ENCODE results near the gene PEPD.

PEPD gene

GRCh38 chr19:33396701-33397535, 124.7 kb downstream of the PEPD start:
- no peaks in the 10 kb centered on the region for H3K36me3 Mint-ChIP-seq
- DNase-seq (ENCODE audit: low spot score in 2 of 2) (no peak), ATAC-seq (ENCODE audit: low read depth) (no peak)
- H3K27ac Mint-ChIP-seq: no peak overlapping the region
- H3K27me3 Mint-ChIP-seq: no peaks in the 10 kb centered on the region
- H3K9me3 Mint-ChIP-seq: no peaks in the 10 kb centered on the region
- H3K4me3 Mint-ChIP-seq: no peak overlapping the region
- H3K4me1 Mint-ChIP-seq: no peaks in the 10 kb centered on the region

DNA sequence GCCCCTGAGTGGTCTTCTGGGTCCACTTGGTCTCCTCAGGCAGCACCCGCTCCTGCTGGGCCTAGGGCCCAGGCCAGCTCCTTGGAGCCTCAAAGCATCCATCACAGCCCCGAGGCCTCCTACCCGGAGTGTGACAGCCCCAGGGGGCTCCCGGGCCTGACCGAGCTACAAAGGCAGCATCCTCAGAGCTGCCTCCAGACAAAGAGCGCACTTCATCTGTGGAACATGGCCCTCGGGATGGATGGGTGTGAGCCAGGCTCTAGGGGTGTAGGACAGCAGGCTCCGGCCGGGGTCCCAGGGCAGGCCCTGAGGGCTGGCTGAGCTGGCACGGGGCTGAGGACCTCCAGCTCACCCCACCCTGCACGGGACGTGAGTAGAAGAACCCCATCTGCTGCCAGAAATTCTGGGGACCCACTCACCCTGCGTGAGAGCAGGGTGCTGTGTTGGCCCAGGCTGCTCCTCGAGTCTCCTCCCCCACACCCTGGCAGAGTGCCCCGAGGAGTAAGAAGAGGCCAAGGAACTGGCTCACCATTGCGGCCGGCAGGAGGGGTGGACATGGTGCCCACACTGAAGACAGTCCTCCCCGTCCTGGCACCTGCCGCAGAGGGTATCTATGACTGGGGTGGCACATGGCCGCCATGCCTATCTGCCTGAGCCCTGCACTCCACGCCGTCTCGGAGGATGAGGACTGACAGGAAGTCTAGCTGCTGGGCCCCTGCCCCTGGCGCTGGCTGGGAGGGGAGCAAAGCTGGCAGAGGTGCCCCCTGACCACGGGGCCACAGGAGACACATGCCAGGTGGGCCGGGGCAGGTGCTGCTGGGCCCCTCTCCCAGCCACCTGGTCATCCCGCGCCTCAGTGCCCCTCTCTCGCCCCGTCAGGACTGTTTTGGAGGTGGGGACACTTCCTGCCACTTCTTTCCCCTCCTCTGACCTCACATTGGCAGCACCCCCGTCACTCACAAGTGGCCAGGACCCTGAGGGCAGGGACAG, 125.7 kb downstream of the PEPD start:
- DNase-seq (ENCODE audit: low spot score in 2 of 2): no peak
- no peak overlapping the region for H3K27ac Mint-ChIP-seq
- H3K4me1 Mint-ChIP-seq: no peaks in the 10 kb centered on the region
- H3K9me3 Mint-ChIP-seq: no peaks in the 10 kb centered on the region
- H3K4me3 Mint-ChIP-seq: no peak overlapping the region
- H3K36me3 Mint-ChIP-seq: no peaks in the 10 kb centered on the region
- no peak for ATAC-seq (ENCODE audit: low read depth)
- no peaks in the 10 kb centered on the region for H3K27me3 Mint-ChIP-seq

- H3K9me3 Mint-ChIP-seq: no peaks in the 10 kb centered on the region
- no peak overlapping the region for H3K27ac Mint-ChIP-seq
- no peak for DNase-seq (ENCODE audit: low spot score in 2 of 2)
- ATAC-seq (ENCODE audit: low read depth): no peak
- no peaks in the 10 kb centered on the region for H3K4me1 Mint-ChIP-seq
- H3K27me3 Mint-ChIP-seq: no peaks in the 10 kb centered on the region
- no peak overlapping the region for H3K4me3 Mint-ChIP-seq
- H3K36me3 Mint-ChIP-seq: no peaks in the 10 kb centered on the region
Measured at GRCh38 chr19:33394723-33395560, 126.6 kb downstream of the PEPD start.

DNA sequence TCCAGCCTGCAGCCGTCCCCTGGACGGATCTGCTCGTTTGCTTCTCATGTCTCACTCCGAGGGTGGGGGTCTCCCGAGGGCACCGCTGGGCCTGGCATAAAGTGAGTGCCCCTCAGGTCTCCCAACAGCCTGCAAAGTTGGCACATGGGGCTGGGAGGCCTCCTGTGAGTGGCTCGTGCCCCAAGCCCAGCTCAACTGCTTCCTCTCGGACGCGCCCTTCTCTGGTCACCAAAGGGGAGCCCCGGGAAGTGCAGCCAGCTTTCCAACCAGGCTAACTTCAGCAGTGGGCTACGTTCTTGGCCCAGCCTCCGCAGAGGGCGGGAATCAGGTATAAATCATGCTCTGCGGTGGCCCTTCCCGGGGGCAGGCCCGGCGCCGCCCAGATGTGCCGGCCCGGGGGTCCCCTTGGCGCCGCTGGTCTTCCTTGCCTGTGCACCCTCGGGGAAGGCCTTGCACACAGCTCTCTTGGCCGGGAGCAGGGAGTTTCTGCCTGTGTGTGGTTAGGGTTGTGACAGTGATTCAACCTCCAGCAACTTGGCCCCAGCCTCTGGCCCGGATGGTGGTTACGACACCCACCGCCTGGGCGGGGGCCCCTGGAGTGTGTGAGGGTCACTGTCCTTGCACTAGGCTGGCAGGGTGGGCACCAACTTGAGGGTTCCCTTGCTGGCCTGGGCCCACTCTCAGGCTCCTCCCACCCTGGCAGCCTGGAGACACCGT, 127.4 kb downstream of the PEPD start:
- no peak for DNase-seq (ENCODE audit: low spot score in 2 of 2)
- Mint-ChIP-seq H3K9me3 (no peaks in the 10 kb centered on the region), H3K27me3 (no peaks in the 10 kb centered on the region), H3K27ac (no peak overlapping the region), H3K4me1 (no peaks in the 10 kb centered on the region), H3K4me3 (no peak overlapping the region), H3K36me3 (no peaks in the 10 kb centered on the region)
- no peak for ATAC-seq (ENCODE audit: low read depth)

DNA sequence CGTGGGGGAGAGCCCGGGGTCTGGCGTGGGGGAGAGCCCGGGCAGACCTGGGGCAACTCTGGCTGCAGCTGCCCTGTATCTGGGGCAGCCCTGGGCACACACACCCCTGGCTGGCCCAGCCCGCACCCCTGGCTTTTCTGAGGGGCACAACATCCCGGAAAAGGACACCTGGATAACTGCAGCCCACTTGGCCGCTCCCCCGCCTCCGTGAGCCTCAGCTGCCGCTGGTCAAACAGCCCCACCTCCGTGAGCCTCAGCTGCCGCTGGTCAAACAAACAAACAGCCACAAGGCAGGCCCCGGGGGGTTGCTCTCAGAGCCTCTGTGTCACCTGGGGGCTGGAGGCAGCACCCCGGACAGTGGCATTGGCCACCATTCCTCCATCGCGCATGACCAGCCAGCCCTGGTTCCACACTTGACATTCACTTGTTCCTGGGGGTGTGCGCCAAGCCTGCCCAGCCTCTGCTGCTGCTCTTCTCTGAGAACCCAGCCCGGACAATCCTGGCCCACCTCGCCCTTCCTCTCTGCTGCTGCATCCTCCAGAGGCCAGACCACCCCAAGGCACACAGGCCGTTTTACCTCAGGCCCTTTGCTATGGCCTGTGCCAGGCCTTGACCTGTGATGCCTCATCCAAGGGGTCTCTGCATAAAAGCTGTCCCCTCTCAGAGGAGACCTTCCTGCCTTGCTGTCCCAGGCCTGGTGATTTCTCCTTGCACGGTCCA, 128.1 kb downstream of the PEPD start:
- Mint-ChIP-seq H3K27ac (no peak overlapping the region), H3K27me3 (no peaks in the 10 kb centered on the region), H3K4me1 (no peaks in the 10 kb centered on the region), H3K9me3 (no peaks in the 10 kb centered on the region), H3K36me3 (no peaks in the 10 kb centered on the region), H3K4me3 (no peak overlapping the region)
- DNase-seq (ENCODE audit: low spot score in 2 of 2): no peak
- ATAC-seq (ENCODE audit: low read depth): no peak

GRCh38 chr19:33392341-33393285, 129.0 kb downstream of the PEPD start:
- no peak overlapping the region for H3K4me3 Mint-ChIP-seq
- H3K27ac Mint-ChIP-seq: no peak overlapping the region
- H3K36me3 Mint-ChIP-seq: no peaks in the 10 kb centered on the region
- no peaks in the 10 kb centered on the region for H3K9me3 Mint-ChIP-seq
- no peak for DNase-seq (ENCODE audit: low spot score in 2 of 2)
- H3K4me1 Mint-ChIP-seq: no peaks in the 10 kb centered on the region
- no peaks in the 10 kb centered on the region for H3K27me3 Mint-ChIP-seq
- no peak for ATAC-seq (ENCODE audit: low read depth)

GRCh38 chr19:33391631-33392249, 129.9 kb downstream of the PEPD start:
- no peak overlapping the region for H3K4me3 Mint-ChIP-seq
- H3K9me3 Mint-ChIP-seq: no peaks in the 10 kb centered on the region
- H3K27me3 Mint-ChIP-seq: no peaks in the 10 kb centered on the region
- no peak for ATAC-seq (ENCODE audit: low read depth)
- DNase-seq (ENCODE audit: low spot score in 2 of 2): no peak
- no peaks in the 10 kb centered on the region for H3K4me1 Mint-ChIP-seq
- H3K27ac Mint-ChIP-seq: no peak overlapping the region
- H3K36me3 Mint-ChIP-seq: peaks cover 4% of the 10 kb centered on the region

DNA sequence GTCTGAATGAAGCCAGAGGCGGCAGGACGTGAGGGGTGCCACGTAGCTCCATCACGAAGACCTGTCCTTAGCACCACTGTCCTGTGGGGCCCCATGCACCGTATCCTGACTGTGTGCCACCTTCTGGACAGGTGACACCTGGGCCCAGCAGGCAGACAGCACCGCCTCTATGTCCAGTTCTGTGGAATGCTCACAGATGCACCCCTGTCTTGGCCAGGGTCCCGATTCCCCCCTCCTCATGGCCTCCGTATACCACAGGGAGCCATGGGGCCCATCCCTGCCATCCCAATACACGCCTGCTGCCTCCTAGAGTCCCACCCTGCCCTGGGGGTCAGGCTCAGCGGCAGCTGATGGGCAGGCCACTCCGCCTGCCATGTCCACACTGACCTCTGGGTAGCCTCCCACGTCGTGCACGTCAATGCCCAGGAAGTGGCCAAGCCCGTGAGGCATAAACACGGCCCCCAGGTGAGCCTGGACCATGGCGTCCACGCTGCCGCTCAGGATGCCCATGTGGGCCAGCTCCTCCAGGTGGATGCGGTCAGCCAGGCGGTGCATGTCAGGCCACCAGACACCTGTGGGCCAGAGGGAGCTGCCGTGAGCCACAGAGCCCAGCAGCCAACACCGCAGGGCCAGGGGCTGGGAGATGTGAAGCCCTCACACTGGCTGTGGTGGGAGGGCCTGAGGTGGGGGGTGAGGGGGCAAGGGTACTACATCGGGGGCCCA, 130.5 kb downstream of the PEPD start:
- ATAC-seq (ENCODE audit: low read depth) (no peak), DNase-seq (ENCODE audit: low spot score in 2 of 2) (no peak)
- H3K4me1 Mint-ChIP-seq: no peaks in the 10 kb centered on the region
- H3K27me3 Mint-ChIP-seq: no peaks in the 10 kb centered on the region
- H3K27ac Mint-ChIP-seq: no peak overlapping the region
- H3K36me3 Mint-ChIP-seq: peaks cover 4% of the 10 kb centered on the region
- no peaks in the 10 kb centered on the region for H3K9me3 Mint-ChIP-seq
- H3K4me3 Mint-ChIP-seq: no peak overlapping the region

DNA sequence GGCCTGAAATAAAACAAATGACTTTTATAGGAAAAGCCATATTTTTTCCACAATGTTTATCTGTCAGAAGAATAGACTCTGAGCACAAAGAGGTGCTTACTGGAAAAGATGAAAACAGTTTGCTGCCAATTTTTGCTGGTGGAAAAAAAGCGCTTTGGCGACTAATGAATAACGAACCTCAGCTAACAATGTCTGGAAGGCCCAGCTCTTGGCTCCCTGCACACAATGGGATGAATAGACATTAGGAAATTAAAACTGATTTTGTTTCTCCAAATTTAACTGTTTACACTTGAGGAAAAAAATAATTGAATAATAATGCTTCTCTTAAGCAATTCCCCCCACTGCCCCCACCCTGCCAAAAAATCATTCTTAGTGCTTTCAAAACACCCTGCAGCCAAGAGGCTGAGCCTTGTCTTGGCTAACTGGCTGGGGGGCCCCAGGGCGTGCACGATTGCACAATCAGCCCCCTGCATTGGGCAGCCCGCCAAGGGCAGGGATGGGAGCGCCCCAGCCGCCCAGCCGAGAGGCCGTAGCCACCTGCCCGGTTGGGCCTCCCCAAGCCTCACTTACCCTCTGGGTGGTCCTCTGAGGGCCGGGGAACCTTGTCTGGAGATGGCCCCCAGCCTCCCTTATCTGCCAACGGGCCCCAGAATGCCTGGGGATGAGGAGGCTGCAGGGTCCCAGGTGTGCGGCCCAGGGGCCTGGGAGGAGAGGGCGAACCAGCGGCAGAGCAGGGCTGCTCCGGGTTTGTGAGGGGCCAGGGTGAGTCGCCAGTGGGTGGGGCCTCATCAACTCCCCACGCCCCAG, 131.3 kb downstream of the PEPD start:
- no peaks in the 10 kb centered on the region for H3K9me3 Mint-ChIP-seq
- H3K36me3 Mint-ChIP-seq: peaks cover 4% of the 10 kb centered on the region
- H3K27ac Mint-ChIP-seq: no peak overlapping the region
- H3K4me3 Mint-ChIP-seq: no peak overlapping the region
- H3K27me3 Mint-ChIP-seq: no peaks in the 10 kb centered on the region
- H3K4me1 Mint-ChIP-seq: no peaks in the 10 kb centered on the region
- DNase-seq (ENCODE audit: low spot score in 2 of 2): no peak
- ATAC-seq (ENCODE audit: low read depth): no peak

DNA sequence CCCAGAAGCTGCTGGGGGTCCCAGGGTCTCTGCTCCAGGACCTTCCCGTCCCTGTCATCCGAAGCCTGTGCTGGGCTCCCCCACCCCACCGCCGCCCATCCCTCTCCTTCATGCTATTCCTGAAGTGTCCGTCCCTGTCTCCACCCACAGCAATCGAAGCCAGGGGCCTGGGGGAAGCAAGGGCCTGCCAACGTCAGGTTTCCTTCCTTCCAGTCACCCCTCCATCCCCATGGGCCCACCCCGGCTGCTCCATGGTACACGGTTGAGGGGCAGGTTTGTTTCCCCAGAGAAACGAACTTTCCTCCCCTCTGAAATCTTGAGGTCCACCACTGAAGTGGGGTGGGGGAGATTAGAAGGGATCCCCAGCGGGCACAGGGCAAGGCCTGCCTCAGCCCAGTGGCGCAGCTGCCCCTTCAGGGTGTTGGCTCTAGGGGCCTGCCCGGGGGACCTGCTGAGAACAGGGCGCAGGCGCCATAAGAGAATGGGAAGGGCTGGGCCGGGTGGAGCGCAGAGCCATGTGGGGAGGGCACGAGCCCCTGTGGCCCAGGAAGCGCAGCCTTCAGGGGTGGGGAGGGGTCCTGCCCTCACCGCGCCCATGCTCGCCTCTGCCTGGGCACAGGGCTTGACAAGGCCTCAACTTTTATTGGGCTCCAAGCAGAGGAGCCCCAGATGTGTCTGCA, 132.0 kb downstream of the PEPD start:
- H3K27ac Mint-ChIP-seq: no peak overlapping the region
- H3K4me3 Mint-ChIP-seq: no peak overlapping the region
- H3K36me3 Mint-ChIP-seq: peaks cover 4% of the 10 kb centered on the region
- ATAC-seq (ENCODE audit: low read depth) (no peak), DNase-seq (ENCODE audit: low spot score in 2 of 2) (no peak)
- no peaks in the 10 kb centered on the region for H3K9me3 Mint-ChIP-seq
- no peaks in the 10 kb centered on the region for H3K27me3 Mint-ChIP-seq
- no peaks in the 10 kb centered on the region for H3K4me1 Mint-ChIP-seq

Measured in memory B cell (primary cell).